Measurements from ENCODE around the gene SSTR5. TPM values are rescaled to one million over a fixed set of nuclear protein-coding genes. Genes with fewer than 3 reads are reported as not detected.
A peak's percentile ranks its signal among the peaks of the same experiment; 100 is the strongest.
"Not testable (repeated sequence)": the region's sequence is repeated elsewhere in the genome, so short reads cannot be mapped to it uniquely, and the experiment has no call there.

SSTR5 gene
- total RNA-seq, 1 donor from 2014 or later, result not detected

DNA sequence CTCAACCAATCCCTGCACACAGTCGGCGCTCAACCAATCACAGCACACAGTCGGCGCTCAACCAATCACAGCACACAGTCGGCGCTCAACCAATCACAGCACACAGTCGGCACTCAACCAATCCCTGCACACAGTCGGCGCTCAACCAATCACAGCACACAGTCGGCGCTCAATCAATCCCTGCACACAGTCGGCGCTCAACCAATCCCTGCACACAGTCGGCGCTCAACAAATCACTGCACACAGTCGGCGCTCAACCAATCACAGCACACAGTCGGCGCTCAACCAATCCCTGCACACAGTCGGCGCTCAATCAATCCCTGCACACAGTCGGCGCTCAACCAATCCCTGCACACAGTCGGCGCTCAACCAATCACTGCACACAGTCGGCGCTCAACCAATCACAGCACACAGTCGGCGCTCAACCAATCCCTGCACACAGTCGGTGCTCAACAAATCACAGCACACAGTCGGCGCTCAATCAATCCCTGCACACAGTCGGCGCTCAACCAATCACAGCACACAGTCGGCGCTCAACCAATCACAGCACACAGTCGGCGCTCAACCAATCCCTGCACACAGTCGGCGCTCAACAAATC, 20.2 kb downstream of the SSTR5 start:
- not testable (repeated sequence) for DNase-seq

DNA sequence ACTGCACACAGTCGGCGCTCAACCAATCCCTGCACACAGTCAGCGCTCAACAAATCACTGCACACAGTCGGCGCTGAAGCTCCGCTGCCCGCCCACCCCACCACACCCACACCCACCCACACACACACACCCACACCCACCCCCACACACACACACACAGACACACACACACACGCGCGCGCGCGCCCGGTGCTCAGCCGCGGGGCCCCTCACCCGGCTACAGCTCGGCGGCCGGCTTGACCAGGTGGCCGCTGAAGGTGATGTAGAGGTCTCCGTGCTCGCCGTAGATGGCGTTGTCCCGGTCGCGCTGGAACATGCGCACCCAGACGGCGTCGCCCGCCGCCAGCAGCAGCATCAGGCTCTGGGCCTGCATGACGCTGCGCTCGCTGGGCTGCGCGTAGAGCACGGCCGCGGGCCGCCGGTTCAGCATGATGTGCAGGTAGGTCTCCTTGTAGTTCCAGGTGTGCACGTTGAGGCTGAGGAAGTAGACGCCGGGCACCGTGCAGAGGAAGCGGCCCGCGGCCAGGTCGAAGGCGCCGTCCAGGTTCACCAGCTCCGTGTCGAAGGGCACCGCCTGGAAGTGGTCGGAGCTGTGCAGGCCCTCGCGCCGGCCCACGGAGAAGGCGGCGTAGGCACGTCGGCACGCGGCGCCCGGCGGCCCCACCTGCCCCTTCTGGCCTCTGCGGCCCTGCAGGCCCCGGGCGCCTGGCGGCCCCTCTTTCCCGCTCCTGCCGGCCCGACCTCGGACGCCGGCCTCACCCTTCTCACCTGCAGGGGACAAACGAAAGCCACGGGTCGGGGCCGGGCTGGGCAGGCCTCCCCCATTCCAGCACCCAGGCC, 21.0 kb downstream of the SSTR5 start:
- DNase-seq, result no peak

DNA sequence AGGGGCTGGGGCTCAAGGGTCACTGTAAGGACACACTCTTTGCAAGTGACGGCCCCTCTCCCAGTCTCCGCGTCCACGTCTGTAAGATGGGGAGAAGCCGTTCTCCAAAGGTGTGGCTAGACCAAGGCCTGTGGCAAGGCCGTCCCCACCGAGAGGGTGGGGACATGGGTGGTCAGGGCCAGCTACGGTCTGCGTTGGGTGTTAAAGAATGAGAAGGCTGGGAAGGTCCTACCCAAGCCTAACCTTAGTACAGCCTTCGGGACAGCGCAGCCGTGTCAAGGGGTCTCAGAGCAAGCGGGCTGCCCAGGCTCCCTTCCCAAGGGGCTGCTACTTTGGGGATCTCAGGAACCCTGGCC, 21.6 kb downstream of the SSTR5 start:
- DNase-seq, result no peak

DNA sequence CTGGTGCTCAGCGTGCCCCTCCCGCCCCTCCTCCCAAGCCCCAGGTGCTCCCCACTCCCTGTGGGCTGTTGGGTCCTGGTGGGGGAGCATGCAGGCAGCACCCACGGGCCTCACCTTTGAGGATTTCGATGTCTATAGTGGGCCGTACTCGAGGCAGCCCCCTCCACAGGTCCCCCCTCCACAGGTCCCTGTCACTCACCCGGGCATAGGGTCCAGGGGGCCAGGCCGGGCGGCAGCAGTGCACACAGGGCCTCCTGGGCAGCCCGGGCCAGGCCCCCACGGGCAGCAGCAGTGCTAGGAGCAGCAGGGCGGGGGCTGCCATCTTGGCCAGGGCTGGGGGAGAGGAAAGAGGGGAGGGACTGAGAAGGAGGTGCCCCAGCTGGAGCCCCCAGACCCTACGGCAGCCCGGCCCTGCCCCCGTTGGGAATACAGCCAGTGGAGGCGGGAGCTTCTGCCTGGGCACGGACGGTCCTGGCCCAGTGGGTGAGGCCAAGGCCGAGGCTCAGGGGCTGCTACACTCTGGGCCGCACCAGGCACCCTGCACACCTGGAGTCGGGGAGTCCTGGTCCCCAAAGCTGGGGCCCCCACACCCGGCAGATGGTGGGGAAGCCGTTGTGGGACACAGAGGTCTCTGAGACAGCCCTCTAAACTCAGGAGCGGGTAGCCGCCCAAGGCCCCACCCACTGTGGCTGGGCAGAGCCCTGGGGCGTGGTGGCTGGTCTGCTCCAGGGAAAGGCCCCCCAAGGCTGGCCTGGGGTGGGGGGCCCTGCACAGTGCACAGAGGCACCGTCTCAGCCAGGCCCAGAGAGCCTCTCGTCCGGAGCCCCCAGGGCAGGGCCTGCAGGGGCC, 22.3 kb downstream of the SSTR5 start:
- no peak for DNase-seq

DNA sequence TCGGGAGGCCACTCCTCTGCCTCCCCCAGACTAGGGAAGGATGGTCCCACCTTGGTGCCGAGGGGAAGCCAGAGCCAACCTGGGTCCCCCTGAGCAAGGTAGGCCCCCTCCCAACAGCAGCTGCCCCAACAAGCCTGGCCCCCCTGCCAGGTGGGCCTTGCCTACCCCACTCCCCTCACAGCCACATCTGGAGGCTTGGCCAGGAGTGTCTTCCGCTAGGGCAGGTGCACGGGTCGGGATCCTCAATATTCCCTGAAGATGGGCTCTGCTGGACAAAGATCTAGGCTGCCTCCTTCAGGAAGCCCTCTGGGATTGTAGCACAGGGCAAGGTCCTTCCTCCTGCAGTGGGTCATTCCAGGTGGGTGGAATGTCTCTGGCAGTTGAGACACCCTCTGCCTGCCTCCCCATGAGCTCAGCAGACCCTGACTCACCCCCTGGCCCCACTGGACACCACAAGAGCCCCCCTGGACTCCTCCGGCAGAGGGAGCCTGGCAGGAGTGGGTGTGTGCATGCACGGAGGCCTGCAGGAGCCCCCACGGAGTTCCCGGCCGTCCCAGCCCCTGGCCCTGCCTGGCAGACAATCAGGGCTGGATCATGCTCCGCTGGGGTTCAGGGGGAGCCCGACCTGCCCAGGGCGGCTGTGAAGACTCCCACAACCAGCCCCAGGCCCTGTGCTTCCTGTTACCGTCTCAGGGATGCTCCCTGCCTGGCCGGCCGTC, 23.1 kb downstream of the SSTR5 start:
- DNase-seq, result no peak

DNA sequence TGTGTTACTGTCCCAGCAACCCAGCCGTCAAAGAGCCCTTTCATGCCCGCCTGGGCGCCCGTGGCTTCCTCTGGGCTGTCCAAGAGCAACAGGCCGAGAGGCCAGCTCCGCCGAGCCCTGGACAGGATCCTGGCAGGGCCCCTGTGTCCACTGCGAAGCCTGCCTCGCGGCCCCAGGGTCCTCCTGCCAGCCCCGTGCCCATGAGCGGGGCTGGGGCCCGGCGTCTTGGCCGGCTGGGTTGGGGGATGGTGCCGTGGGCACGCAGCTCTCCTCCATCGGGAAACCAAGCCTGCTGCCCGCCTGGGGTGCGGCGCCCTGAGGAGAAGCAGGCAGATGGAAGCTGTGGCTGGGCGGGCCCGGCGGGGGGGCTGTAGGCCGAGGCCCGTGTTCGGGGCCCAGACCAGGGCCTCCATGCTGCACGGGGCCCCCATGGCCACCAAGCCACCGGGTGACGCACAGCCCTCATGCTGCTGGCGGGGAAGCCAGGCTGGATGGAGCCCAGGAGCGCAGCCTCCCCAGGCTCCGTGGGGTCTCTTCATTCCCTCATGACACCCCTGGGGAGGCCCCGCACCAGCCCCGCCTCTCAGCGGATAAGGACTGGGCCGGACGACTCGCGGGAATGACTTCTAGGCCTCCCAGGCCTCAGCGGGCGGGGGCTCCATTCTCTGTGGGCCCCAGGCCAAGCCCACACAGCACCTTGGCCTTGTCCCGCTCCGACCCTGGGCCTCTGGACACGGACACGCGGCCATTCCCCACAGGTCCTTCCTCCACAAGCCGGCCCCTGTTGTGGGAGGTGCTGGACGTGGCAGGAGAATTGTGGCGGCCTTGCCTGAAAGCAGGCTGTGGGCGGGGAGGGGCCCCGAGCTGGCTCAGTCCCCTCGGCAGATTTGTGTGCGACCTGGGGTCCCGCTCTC, 23.9 kb downstream of the SSTR5 start, which contains the start of gene C1QTNF8:
TSS of gene C1QTNF8 (minus strand) at position 76 of the 914 bp plus-strand sequence. CDS start 1,322 bp downstream, outside the sequence.
- no peak for DNase-seq

DNA sequence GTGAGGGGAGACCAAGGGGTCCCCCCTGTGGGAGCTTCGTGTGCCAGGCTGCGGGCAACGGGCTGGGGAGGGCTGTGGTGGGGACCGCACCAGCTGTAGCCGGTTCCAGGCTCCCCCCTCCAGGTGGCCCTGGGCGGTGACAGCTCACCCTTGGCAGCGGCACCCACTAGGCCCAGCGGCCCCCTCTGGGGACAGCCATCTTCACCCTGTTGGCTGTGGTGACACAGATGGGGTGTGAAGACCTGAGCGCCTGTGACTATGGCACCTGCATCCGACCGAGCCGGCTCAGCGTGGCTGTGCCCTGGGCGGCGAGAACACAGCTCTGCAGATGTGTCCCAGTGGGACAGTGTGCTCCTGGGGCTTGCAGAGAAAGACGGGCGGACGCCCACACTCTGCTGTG, 24.6 kb downstream of the SSTR5 start:
- DNase-seq, result no peak

DNA sequence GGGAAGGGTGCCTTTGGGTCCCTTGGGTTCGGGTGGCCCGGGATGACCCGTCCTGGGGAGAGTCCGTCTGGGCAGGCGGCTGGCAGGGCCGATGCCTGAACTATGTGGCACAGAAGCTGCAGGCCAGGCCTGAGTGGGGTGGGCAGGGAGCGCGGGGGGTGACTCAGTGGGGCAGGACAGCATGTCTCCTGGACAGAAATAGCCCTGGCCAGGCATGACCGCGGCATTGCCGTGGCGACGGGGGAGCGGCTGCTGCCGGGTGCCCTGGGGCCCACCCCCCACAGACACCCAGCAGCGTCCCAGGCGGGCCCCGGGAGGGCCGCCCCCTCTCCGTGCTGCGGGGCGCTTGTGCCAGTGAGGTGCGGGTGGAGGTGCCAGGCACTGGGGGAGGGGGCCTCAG, 25.3 kb downstream of the SSTR5 start:
- no peak for DNase-seq

DNA sequence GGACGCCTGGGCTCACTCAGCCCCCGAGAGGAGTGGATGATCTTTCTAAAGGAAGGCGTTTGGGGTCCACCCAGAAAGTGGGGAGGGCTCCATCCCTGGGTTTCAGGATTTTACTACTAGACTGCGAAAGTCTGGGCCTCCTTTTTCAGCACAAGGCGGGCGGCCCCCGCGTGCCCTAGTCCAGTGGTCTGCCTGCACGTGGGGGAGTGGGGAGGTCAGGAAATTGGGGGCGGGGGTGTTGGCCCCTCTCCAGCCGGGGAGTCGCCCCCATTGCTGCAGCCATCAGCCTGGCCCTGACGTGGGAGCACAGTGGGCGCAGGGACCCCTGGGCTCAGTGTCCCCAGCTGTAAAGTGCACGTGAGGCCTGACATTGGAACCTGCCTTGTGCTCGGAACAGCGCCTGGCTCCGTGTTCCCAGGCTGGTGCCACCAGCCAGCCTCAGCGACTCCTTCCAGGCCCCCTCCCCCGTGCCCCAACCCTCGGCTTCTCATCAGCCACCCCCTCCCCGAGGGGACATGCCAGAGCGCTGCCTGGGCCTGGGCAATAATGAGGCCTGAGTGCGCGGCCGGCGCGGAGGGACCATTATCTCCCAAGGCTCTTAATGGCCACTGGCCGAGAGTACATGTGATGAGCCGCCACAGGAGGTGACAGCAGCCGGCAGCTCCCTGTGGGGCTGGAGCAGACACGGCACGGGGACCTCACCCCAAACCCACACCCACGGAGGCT, 25.9 kb downstream of the SSTR5 start:
- DNase-seq, result no peak

DNA sequence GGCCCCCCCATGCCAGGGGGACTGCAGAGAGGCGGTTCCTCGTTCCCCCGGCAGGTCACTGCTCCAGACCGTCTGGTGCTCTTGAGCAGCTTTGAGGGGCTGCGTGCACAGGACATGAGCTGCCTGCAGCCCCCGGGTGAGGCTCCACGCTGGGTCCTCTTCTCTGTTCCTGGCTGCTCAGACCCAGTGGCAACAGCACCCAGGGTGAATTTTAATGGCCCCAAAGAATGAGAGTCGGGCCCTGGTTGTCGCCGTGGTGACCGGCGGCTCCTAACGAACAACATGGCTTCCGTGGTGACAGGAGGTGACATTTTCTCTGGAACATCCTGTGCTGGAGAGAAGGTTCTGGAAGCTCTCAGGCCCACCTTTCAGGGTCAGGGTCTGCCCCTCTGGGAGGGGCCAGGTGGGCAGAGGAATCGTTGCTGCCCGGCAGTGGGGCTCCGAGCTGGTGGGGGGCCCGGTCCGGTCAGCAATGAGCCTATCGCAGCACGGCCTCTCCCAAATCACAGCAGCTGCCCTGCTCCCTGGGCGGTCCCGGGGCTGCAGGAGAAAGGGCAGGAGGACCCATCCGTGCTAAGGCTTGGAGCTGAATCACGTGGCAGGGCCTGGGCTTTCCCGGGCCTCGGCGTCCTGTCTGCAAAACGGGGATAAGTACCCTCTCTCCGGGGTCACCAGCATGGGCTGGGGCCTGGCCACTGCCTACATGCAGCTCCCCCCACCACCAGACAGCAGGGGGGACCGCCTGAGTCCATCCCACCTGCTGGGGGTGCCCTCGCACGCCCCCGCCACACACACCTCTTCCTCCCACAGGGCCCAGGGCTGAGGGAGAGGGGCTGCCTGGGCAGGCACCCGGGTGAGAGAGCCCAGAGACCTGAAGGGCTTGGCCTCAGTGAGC, 26.9 kb downstream of the SSTR5 start:
- no peak for DNase-seq

DNA sequence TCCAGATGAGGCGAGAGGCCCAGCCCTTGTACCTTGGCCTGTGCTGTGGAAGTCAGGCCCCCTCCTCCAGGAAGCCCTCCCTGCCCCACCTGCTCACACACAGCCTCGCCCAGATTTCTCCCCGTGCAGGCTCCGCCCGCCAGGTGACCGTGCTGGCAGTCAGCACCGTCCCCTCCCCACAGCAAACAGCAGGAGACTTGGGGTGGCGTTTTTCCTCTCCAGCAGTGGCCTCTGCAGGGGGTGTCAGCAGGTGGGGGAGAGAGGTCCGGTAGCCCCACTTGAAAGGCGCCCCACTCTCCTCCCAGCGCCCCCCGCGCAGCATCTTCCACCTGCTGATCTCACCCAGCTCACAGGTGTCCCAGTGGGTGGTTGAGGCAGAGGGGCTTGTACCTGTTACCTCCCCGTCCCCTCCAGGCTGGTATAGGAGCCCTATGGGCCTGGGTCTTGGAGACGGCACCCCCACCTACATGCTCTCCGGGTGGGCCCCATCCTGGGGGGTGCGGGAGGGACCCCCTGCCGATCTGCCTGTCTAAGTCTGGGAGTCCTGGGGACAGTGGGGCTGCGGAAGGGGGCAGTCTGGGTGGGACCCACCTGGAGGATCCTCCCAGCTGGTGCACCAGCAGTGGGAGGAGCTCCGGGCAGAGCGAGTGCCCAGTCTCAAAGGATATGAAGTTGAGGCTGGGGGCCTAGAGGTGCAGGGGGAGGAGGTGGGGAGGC, 27.7 kb downstream of the SSTR5 start:
- DNase-seq, result no peak

DNA sequence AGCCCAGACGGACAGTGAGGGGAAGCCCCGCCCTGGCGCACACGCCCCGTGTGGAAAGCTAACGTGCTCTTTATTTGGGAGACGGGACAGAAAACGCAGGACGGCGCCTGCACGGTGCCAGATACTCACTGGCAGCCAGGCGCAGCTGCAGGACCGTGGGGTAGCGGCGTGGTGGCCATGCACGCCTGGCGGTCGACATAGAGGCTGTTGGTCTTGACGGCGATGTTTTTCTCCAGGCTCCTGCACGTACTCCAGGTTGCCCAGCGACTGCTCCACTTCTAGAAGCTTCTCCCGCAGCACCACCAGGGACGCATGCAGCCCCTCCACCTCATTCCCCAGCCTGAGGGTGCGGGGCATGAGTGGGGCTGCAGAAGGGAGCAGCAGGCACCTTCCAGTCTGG, 28.6 kb downstream of the SSTR5 start:
- DNase-seq, result no peak

DNA sequence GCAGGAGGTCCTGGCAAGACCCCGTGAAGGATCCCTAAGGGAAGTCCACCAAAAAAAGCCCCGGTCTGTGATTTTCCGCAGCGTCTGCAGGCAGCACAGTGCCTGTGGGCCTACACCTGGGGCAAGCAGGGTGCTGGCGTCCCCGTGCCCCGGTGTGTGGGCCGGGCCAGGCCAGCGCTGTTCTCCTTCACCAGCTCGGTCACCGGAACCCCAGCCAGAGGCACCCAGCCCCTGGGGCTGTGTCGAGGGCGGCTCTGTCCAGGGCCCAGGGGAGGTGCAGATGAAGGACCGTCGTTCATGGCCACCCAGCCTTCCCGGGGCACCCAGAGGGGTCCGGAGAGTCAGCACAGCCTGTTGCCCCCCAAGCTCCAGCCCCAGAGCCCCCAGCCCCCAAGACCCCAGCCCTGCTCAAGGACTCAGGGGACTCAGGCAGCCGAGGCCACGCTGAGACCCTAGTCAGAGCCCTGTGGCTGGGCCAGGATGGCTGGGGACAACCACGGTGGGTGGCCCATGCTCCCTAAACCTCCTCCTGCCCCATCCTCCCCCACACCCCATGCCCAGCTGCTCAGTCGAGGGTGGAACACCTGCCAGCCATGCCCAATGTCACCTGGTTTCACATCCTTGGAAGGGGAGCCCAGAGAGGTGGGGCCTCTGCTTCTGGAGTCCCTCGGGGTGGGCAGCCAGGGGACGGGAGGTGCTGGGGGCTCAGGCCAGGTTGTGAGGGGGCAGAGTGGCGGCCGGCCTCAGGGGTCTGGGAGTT, 29.2 kb downstream of the SSTR5 start:
- DNase-seq, result no peak

DNA sequence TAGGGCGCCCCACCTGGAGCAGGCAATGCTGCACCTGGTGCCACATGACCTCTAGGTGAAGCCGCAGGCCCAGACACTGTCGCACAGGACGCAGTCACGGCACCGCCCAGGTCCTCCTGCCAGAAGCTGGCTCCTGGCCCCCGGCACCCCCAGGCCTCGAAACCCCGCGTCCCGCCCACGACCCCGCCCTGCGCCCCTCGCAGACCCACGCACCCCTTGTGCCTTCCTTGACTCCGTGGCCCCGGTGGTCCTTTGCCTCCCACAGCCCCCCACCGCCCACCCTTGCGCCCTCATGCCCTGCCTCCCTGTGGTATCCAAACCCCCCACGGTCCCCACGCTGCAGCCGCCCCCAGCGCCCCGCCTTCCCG, 29.8 kb downstream of the SSTR5 start:
- DNase-seq, result no peak

DNA sequence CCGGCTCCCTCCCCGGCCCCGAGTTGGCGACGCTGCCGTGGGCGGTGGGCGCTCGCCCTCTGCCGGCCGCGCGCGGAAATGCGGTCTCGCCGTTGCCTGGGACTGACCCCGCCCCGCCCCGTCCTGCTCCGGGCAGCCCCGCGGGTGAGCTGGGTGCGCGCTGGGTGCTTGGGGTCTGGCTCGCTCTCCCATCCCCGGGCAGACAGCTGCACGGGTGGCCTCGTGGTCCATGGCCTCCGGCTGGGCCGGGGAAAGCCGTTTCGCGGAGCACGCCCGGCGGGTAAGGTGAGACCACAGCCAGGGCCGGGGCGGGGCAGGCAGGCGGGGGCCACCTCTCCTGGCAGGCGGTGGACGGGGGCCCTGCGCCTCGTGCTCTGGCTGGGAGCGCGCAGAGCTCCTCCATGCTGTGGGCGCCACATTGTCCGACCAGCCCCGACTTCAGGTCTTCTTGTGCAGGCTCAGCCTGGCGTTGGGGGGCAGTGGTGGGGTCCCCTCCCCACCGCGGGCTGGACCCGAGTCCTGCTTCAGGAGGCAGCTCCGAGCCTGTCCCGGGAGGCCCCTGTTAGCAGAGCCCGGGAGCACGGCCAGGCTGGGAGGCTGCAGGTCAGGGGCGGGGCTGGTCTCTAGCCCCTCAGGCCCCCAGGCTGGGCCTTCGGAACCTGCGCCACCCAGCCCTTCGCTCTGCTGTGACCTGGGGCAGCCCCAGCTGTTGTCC, 30.5 kb downstream of the SSTR5 start:
- no peak for DNase-seq

DNA sequence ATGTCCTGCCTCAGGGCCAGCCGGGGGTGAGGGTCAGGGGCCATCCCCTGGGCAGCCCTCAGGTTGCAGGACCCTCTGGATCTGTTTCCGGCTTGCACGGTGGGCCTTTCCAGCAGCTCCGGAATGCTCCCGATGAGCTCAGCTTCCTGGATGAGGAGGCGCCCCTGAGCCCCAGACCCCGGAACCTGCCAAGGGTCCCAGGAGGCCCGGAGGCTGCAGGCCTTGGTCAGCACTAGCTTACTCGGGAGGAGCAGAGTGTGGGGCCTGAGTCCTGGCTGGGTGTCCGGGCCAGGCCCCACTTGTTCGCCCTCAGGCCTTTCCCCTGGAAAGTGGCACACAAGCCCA, 31.1 kb downstream of the SSTR5 start:
- no peak for DNase-seq

DNA sequence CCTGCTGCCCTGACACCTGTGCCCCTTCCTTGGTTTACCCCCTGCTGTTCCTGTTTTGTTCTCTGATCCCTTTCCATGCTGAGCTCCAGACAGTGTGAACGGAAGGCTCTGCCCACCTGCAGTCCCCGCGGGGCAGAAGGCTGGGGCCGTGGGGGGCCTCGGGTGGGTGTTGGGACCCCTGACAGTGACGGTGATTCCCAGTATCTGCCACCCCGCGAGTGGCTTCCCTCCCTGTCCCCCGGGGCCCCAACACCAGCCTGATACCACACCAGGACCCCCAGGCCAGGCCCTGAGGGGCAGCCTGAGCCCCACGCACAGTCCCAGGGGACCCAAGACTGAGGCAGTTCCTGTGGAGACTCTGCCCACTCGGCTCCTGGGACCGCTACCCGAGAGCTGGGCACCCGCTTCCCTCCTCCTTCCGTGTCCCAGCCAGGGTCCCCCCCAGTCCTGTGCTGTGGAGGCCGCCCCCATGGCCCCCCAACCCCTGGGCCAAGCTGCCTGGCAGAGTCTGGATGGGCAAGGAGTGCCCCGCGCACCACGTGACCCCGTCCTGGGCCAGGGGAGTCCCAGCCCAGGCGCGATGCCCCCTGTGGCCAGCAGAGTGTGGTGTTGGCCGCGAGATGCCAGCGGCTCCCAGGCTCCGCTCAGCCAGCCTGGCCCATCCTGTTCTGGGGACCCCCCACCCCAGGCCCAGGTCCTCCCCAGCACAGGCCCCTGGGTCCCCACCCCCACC, 33.5 kb downstream of the SSTR5 start:
- DNase-seq, result peak; percentile 20
